Effector memory CD8-positive, alpha-beta T cell (primary cell): ENCODE measurements around the gene CEP104.
A peak's percentile ranks its signal among the peaks of the same experiment; 100 is the strongest.

Experiments
- ATAC-seq: fragments of 150-1000 bp; cut with Tn5 transposase; replicated peaks from 2 replicates; pipeline ENCODE4 v1.10.0; 2021; ENCODE audit warnings: mild to moderate bottlenecking, moderate library complexity
- DNase-seq, 3 experiments: peaks; one replicate each; pipeline ENCODE4 v3.0.0; 2021
- H3K27ac Mint-ChIP-seq, 2 donors: one replicate each; pipeline ENCODE4 v1.8.0; 2022; ENCODE audit warnings: mild to moderate bottlenecking in 2 of 2, mixed read lengths in 2 of 2, moderate library complexity in 2 of 2
- H3K27me3 Mint-ChIP-seq, 2 donors: one replicate each; pipeline ENCODE4 v1.8.0; 2022; ENCODE audit warnings: mixed read lengths in 2 of 2
- H3K36me3 Mint-ChIP-seq: one replicate; pipeline ENCODE4 v1.8.0; 2022; ENCODE audit warnings: mild to moderate bottlenecking, moderate library complexity, mixed read lengths; ENCODE audit not compliant: insufficient read depth
- H3K4me1 Mint-ChIP-seq, 2 donors: one replicate each; pipeline ENCODE4 v1.8.0; 2022; ENCODE audit warnings: low read depth in 2 of 2, mixed read lengths in 2 of 2
- H3K4me3 Mint-ChIP-seq, 2 donors: one replicate each; pipeline ENCODE4 v1.8.0; 2022; ENCODE audit warnings: mild to moderate bottlenecking in 2 of 2, mixed read lengths in 2 of 2, moderate library complexity in 2 of 2
- H3K9me3 Mint-ChIP-seq, 2 donors: one replicate each; pipeline ENCODE4 v1.8.0; 2022; ENCODE audit warnings: mixed read lengths in 2 of 2

Gene CEP104

DNA sequence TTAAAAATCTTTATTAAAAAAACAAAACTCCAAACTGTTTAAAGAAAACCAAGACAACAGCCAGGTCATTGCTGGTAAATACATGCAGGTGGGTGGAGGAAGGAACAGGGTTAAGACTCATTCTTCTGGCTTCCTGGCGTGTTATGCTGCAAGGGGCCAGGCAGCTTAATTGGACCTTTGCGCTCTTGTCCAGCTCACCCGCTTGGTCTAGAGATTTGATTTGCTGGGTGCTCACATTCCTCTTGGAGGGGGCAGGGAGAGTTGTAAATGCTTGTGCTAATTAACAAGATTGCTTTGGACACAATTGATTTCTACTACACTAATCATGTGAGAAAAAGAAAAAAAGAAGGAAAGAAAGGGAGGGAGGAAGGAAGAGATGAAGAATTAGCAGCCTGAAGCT is 10.5 kb downstream of the CEP104 start:
- ATAC-seq: no peak

DNA sequence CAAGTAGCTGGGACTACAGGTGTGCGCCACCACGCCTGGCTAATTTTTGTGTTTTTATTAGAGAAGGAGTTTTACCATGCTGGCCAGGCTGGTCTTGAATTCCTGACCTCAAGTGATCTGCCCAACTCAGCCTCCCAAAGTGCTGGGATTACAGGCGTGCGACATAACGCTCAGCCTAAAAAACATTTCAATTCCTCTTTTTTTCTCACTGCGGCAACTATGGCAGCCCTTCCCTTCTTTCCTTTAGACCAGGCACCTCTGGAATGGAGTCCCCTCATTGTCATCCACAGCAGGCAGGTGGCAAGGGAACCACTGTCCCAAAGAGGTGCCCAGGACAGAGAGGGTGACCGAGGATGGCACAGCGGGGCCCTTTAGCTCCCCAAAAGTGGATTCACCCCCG is 14.1 kb downstream of the CEP104 start:
- no peaks in the 10 kb centered on the region for H3K4me1 Mint-ChIP-seq
- no peaks in the 10 kb centered on the region for H3K27me3 Mint-ChIP-seq
- H3K9me3 Mint-ChIP-seq: no peaks in the 10 kb centered on the region
- H3K4me3 Mint-ChIP-seq: no peak overlapping the region
- ATAC-seq: no peak
- peaks cover 58% of the 10 kb centered on the region for H3K36me3 Mint-ChIP-seq
- no peak for DNase-seq
- H3K27ac Mint-ChIP-seq: no peak overlapping the region

More for the DNA sequence above, 10.5 kb downstream of the CEP104 start:
- Mint-ChIP-seq H3K4me3 (no peak overlapping the region), H3K9me3 (no peaks in the 10 kb centered on the region), H3K27ac (no peak overlapping the region), H3K36me3 (peaks cover 68% of the 10 kb centered on the region), H3K27me3 (no peaks in the 10 kb centered on the region), H3K4me1 (no peaks in the 10 kb centered on the region)
- no peak for DNase-seq

- H3K4me1 Mint-ChIP-seq: no peaks in the 10 kb centered on the region
- no peak overlapping the region for H3K27ac Mint-ChIP-seq
Measured at GRCh38 chr1:3841491-3841890, 15.5 kb downstream of the CEP104 start.

GRCh38 chr1:3838788-3839187 is 18.2 kb downstream of the CEP104 start:
- Mint-ChIP-seq H3K4me1 (no peaks in the 10 kb centered on the region), H3K27ac (no peak overlapping the region), H3K27me3 (no peaks in the 10 kb centered on the region), H3K9me3 (no peaks in the 10 kb centered on the region), H3K4me3 (no peak overlapping the region), H3K36me3 (peaks cover 63% of the 10 kb centered on the region)
- ATAC-seq: no peak
- no peak for DNase-seq

More at GRCh38 chr1:3841491-3841890, 15.5 kb downstream of the CEP104 start:
- Mint-ChIP-seq H3K36me3 (peaks cover 51% of the 10 kb centered on the region), H3K9me3 (no peaks in the 10 kb centered on the region), H3K4me3 (no peak overlapping the region), H3K27me3 (no peaks in the 10 kb centered on the region)
- DNase-seq (no peak), ATAC-seq (no peak)

DNA sequence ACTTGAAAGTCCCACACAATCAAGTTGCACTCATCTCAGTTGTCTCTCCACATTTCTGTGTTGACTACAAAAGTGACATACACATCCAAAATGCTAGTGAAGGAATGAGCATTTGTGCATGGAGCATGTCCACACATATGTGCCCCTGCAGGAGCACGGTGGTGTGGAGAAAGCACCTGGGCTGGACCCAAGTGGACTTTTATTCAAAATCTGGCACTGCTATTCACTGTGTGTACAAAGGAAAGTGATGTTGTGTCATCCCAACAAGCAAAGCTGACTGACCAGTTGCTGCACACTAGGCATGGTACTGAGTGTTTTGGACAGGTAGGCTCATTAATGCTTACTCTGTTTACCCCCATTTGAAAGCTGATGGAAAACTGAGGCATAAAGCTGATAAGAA is 19.3 kb downstream of the CEP104 start:
- DNase-seq: no peak
- Mint-ChIP-seq H3K9me3 (no peaks in the 10 kb centered on the region), H3K4me1 (no peaks in the 10 kb centered on the region), H3K27me3 (no peaks in the 10 kb centered on the region), H3K36me3 (peaks cover 60% of the 10 kb centered on the region), H3K4me3 (no peak overlapping the region), H3K27ac (no peak overlapping the region)
- no peak for ATAC-seq

- DNase-seq (no peak), ATAC-seq (no peak)
- Mint-ChIP-seq H3K36me3 (peaks cover 60% of the 10 kb centered on the region), H3K27me3 (no peaks in the 10 kb centered on the region), H3K4me3 (no peak overlapping the region), H3K4me1 (no peaks in the 10 kb centered on the region), H3K27ac (no peak overlapping the region), H3K9me3 (no peaks in the 10 kb centered on the region)
Measured at GRCh38 chr1:3837200-3837599, 19.8 kb downstream of the CEP104 start.

DNA sequence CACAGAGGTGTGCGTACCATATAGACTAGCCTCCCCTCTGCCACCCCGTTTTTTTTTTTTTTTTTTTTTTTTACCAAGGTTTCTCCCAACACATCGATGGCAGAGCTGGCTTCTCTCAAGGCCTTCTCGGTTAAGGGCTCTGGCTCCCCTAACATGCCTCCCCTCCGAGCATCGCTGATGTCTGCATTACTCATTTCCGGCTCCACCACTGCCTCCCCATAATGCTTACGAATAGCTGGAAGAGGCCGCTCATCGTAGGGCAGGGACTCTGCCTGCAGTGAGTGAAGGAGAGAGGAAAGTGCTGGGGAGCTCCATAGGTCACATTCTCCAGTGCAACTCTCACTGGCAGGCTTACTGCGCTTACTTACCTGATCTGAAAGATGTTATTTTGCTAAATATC is 20.6 kb downstream of the CEP104 start:
- peak overlapping the region in 1 of 2 donors; percentile 29 for H3K27ac Mint-ChIP-seq

GRCh38 chr1:3834701-3835100 is 22.3 kb downstream of the CEP104 start:
- ATAC-seq (no peak), DNase-seq (no peak)
- H3K36me3 Mint-ChIP-seq: peaks cover 67% of the 10 kb centered on the region

More for the DNA sequence above, 20.6 kb downstream of the CEP104 start:
- DNase-seq: no peak
- Mint-ChIP-seq H3K9me3 (no peaks in the 10 kb centered on the region), H3K4me3 (no peak overlapping the region), H3K36me3 (peaks cover 58% of the 10 kb centered on the region), H3K27me3 (no peaks in the 10 kb centered on the region), H3K4me1 (no peaks in the 10 kb centered on the region)
- no peak for ATAC-seq

DNA sequence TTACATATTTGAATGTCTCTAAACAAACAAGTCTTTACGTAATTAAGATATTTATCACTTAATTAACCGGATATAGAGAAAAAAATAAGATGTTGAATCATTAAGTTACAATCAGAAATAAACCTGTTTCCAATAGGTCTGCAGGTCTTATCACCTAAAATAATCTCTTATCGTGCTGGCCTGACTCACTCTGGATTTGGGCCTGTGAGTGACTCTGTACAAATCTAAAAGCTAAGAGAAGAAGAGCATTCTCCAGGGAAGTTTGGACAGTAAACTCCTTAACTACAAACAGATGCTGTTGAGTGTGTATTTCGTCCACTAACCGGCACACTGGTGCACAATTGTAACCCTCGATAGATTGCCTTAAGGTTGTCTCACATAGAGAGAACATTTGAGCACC is 25.3 kb downstream of the CEP104 start:
- ATAC-seq (no peak), DNase-seq (no peak)
- Mint-ChIP-seq H3K9me3 (no peaks in the 10 kb centered on the region), H3K27ac (no peak overlapping the region), H3K27me3 (no peaks in the 10 kb centered on the region), H3K4me1 (no peaks in the 10 kb centered on the region), H3K36me3 (peaks cover 76% of the 10 kb centered on the region), H3K4me3 (no peak overlapping the region)

More at GRCh38 chr1:3834701-3835100, 22.3 kb downstream of the CEP104 start:
- no peak overlapping the region for H3K4me3 Mint-ChIP-seq
- H3K27me3 Mint-ChIP-seq: no peaks in the 10 kb centered on the region
- no peaks in the 10 kb centered on the region for H3K4me1 Mint-ChIP-seq
- no peak overlapping the region for H3K27ac Mint-ChIP-seq
- H3K9me3 Mint-ChIP-seq: no peaks in the 10 kb centered on the region

- DNase-seq (no peak), ATAC-seq (no peak)
- Mint-ChIP-seq H3K36me3 (peaks cover 58% of the 10 kb centered on the region), H3K27me3 (no peaks in the 10 kb centered on the region), H3K4me1 (no peaks in the 10 kb centered on the region), H3K9me3 (no peaks in the 10 kb centered on the region), H3K4me3 (no peak overlapping the region), H3K27ac (no peak overlapping the region)
Measured at GRCh38 chr1:3828391-3828790, 28.6 kb downstream of the CEP104 start.

DNA sequence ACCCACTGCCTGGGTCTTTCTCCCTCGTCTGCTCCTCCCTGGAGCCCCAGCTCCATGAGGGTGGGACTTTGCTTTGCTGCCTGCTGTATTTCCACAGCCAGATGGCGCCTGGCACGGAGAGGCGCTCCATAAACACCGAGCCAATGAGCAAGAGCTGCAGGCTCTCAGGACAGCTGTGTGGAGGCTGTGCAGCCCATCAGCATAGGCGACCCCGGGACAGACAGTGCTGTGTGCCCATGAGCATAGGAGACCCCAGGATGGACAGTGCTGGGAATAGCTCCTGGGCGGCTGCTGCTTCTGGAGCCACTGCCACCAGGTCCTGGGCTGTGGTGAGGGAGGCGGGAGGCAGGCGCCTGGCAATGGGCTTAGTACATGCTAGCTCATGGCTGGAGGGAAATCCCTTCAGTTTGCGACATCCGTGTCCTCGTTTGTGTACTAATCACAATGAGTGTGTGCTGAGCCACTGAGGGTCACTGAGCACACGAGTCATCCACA is 29.2 kb downstream of the CEP104 start:
- Mint-ChIP-seq H3K27ac (no peak overlapping the region), H3K9me3 (no peaks in the 10 kb centered on the region), H3K27me3 (no peaks in the 10 kb centered on the region), H3K36me3 (peaks cover 56% of the 10 kb centered on the region), H3K4me1 (no peaks in the 10 kb centered on the region), H3K4me3 (no peak overlapping the region)
- ATAC-seq: no peak
- no peak for DNase-seq

- H3K27me3 Mint-ChIP-seq: no peaks in the 10 kb centered on the region
- no peak for DNase-seq
Measured at GRCh38 chr1:3825356-3825755, 31.7 kb downstream of the CEP104 start.

GRCh38 chr1:3824650-3825049 is 32.4 kb downstream of the CEP104 start:
- ATAC-seq: no peak
- H3K36me3 Mint-ChIP-seq: peaks cover 35% of the 10 kb centered on the region

More at GRCh38 chr1:3825356-3825755, 31.7 kb downstream of the CEP104 start:
- Mint-ChIP-seq H3K27ac (no peak overlapping the region), H3K4me1 (peaks cover 0 to 1% of the 10 kb centered on the region in 2 donors), H3K36me3 (peaks cover 39% of the 10 kb centered on the region), H3K9me3 (no peaks in the 10 kb centered on the region), H3K4me3 (no peak overlapping the region)
- no peak for ATAC-seq

DNA sequence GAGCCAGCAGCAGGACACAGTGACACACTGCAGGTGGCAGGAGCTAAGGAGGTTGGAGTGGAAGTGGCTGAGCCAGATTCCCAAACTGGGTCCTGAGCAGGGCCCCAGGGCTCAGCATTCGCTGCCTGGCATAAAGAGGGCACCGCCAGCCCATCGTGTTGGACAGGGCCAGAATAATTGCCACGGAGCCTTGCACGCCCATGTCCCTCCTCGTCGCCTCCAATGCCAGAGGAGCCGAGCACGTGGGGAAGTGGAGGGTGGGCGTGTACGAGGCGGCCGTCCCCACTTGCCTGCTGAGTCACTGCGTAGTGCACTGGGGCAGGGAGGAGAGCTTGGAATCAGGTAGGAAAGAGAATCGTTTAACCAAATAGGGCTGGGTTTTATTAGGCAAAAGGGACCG is 34.6 kb downstream of the CEP104 start:
- H3K4me1 Mint-ChIP-seq: peaks cover 0 to 1% of the 10 kb centered on the region in 2 donors
- no peak overlapping the region for H3K27ac Mint-ChIP-seq
- H3K4me3 Mint-ChIP-seq: no peak overlapping the region
- no peaks in the 10 kb centered on the region for H3K27me3 Mint-ChIP-seq
- ATAC-seq (no peak), DNase-seq (no peak)
- no peaks in the 10 kb centered on the region for H3K9me3 Mint-ChIP-seq
- peaks cover 16% of the 10 kb centered on the region for H3K36me3 Mint-ChIP-seq

More at GRCh38 chr1:3824650-3825049, 32.4 kb downstream of the CEP104 start:
- Mint-ChIP-seq H3K4me3 (no peak overlapping the region), H3K27ac (peak overlapping the region in 1 of 2 donors; percentile 78), H3K4me1 (peaks cover 0 to 1% of the 10 kb centered on the region in 2 donors), H3K27me3 (no peaks in the 10 kb centered on the region), H3K9me3 (no peaks in the 10 kb centered on the region)
- no peak for DNase-seq

GRCh38 chr1:3821908-3822307 is 35.1 kb downstream of the CEP104 start:
- no peaks in the 10 kb centered on the region for H3K9me3 Mint-ChIP-seq
- H3K4me1 Mint-ChIP-seq: peaks cover 0 to 1% of the 10 kb centered on the region in 2 donors
- peak overlapping the region in 1 of 2 donors; percentile 69 for H3K27ac Mint-ChIP-seq
- DNase-seq: no peak
- no peaks in the 10 kb centered on the region for H3K27me3 Mint-ChIP-seq
- H3K36me3 Mint-ChIP-seq: peaks cover 13% of the 10 kb centered on the region
- no peak for ATAC-seq
- H3K4me3 Mint-ChIP-seq: no peak overlapping the region
